Adipocyte (in vitro differentiated cells): ENCODE results near the gene ERFE.

Source experiments
- DNase-seq: peaks from one replicate; pipeline ENCODE4 v3.0.0-alpha.2; 2015; ENCODE audit warnings: low read depth
- H3K27me3 ChIP-seq: replicated peaks from 2 replicates; pipeline ENCODE4 v1.7.0; 2013; ENCODE audit warnings: mild to moderate bottlenecking, low read length, moderate library complexity; ENCODE audit not compliant: control insufficient read depth, insufficient read depth
- H3K36me3 ChIP-seq: 2 replicates; pipeline ENCODE4 v1.7.0; 2013; ENCODE audit warnings: low read length, mild to moderate bottlenecking, moderate library complexity; ENCODE audit not compliant: control insufficient read depth, insufficient read depth, severe bottlenecking
- H3K4me1 ChIP-seq: 2 replicates; pipeline ENCODE4 v1.7.0; 2013; ENCODE audit warnings: mild to moderate bottlenecking, low read length, moderate library complexity; ENCODE audit not compliant: control insufficient read depth, insufficient read depth
- H3K4me3 ChIP-seq: 2 replicates; pipeline ENCODE4 v1.7.0; 2013; ENCODE audit warnings: mild to moderate bottlenecking, low read length, moderate library complexity
- H3K9ac ChIP-seq: 2 replicates; pipeline ENCODE4 v1.7.0; 2013; ENCODE audit warnings: mild to moderate bottlenecking, low read length, moderate library complexity
- H3K9me3 ChIP-seq: 2 replicates; pipeline ENCODE4 v1.7.0; 2013; ENCODE audit warnings: mild to moderate bottlenecking, low read length, moderate library complexity; ENCODE audit not compliant: control insufficient read depth

The ERFE gene

GRCh38 chr2:238152771-238153688 lies 5.7 kb upstream of the ERFE start:
- Histone ChIP-seq H3K27me3 (no peaks in the 10 kb centered on the region), H3K9me3 (peaks cover 4% of the 10 kb centered on the region), H3K4me3 (no peak overlapping the region), H3K4me1 (no peaks in the 10 kb centered on the region), H3K36me3 (no peaks in the 10 kb centered on the region), H3K9ac (no peak overlapping the region)
- DNase-seq, result peak; percentile 38

- Histone ChIP-seq H3K27me3 (no peaks in the 10 kb centered on the region), H3K4me3 (no peak overlapping the region), H3K36me3 (no peaks in the 10 kb centered on the region), H3K9me3 (peaks cover 4% of the 10 kb centered on the region), H3K4me1 (peaks cover 3% of the 10 kb centered on the region), H3K9ac (no peak overlapping the region)
- no peak for DNase-seq
Observed at GRCh38 chr2:238154570-238154969, 4.2 kb upstream of the ERFE start.

- no peaks in the 10 kb centered on the region for H3K27me3 ChIP-seq
- H3K4me3 ChIP-seq, result no peak overlapping the region
- no peaks in the 10 kb centered on the region for H3K36me3 ChIP-seq
- H3K4me1 ChIP-seq, result peaks cover 3% of the 10 kb centered on the region
- no peak overlapping the region for H3K9ac ChIP-seq
- peaks cover 4% of the 10 kb centered on the region for H3K9me3 ChIP-seq
- DNase-seq, result peak; percentile 89
Observed at GRCh38 chr2:238155051-238155760, 3.6 kb upstream of the ERFE start.

- Histone ChIP-seq H3K4me1 (peaks cover 3% of the 10 kb centered on the region), H3K4me3 (no peak overlapping the region), H3K9me3 (peaks cover 4% of the 10 kb centered on the region), H3K9ac (no peak overlapping the region), H3K27me3 (no peaks in the 10 kb centered on the region), H3K36me3 (no peaks in the 10 kb centered on the region)
- peak; percentile 45 for DNase-seq
Observed at GRCh38 chr2:238155761-238156694, 2.7 kb upstream of the ERFE start.

- Histone ChIP-seq H3K9me3 (peaks cover 4% of the 10 kb centered on the region), H3K4me1 (peaks cover 3% of the 10 kb centered on the region), H3K36me3 (no peaks in the 10 kb centered on the region), H3K9ac (no peak overlapping the region), H3K4me3 (no peak overlapping the region), H3K27me3 (no peaks in the 10 kb centered on the region)
- DNase-seq, result no peak
Observed at GRCh38 chr2:238157506-238158017, 1.2 kb upstream of the ERFE start.

- H3K27me3 ChIP-seq, result no peaks in the 10 kb centered on the region
- DNase-seq, result no peak
Observed at GRCh38 chr2:238158018-238158508, 707 bp upstream of the ERFE start.

GRCh38 chr2:238159071-238159539 lies 335 bp downstream of the ERFE start:
- H3K9ac ChIP-seq, result peak overlapping the region; percentile 64
- H3K36me3 ChIP-seq, result no peaks in the 10 kb centered on the region
- DNase-seq, result peak; percentile 46
- H3K9me3 ChIP-seq, result peaks cover 4% of the 10 kb centered on the region
- H3K4me3 ChIP-seq, result peak overlapping the region; percentile 70
- no peaks in the 10 kb centered on the region for H3K27me3 ChIP-seq
- H3K4me1 ChIP-seq, result peaks cover 9% of the 10 kb centered on the region

More at GRCh38 chr2:238158018-238158508, 707 bp upstream of the ERFE start:
- H3K4me3 ChIP-seq, result no peak overlapping the region
- no peaks in the 10 kb centered on the region for H3K36me3 ChIP-seq
- peaks cover 6% of the 10 kb centered on the region for H3K4me1 ChIP-seq
- H3K9ac ChIP-seq, result no peak overlapping the region
- H3K9me3 ChIP-seq, result peaks cover 4% of the 10 kb centered on the region

- DNase-seq, result no peak
- H3K4me3 ChIP-seq, result peak overlapping the region; percentile 70
- H3K9ac ChIP-seq, result peak overlapping the region; percentile 64
- H3K27me3 ChIP-seq, result no peaks in the 10 kb centered on the region
- no peaks in the 10 kb centered on the region for H3K9me3 ChIP-seq
- H3K36me3 ChIP-seq, result no peaks in the 10 kb centered on the region
- peaks cover 9% of the 10 kb centered on the region for H3K4me1 ChIP-seq
Observed at GRCh38 chr2:238159661-238160205, 963 bp downstream of the ERFE start.

- Histone ChIP-seq H3K27me3 (no peaks in the 10 kb centered on the region), H3K9ac (peak overlapping the region; percentile 64), H3K36me3 (no peaks in the 10 kb centered on the region), H3K4me1 (peaks cover 9% of the 10 kb centered on the region), H3K9me3 (no peaks in the 10 kb centered on the region), H3K4me3 (no peak overlapping the region)
- DNase-seq, result no peak
Observed at GRCh38 chr2:238160206-238161129, 1.7 kb downstream of the ERFE start.
